Mucosa of descending colon (tissue), 3 donors: ENCODE data around the gene OSGIN1. TPM values are rescaled to one million over a fixed set of nuclear protein-coding genes. Genes with fewer than 3 reads are reported as not detected.

Source experiments
- ATAC-seq: fragments of 200-7000 bp; cut with Tn5 transposase; one replicate; pipeline ENCODE4 v1.9.1; 2020; ENCODE audit warnings: mild to moderate bottlenecking, moderate library complexity
- DNase-seq, 3 donors: peaks; one replicate each; pipeline ENCODE4 v3.0.0-alpha.2; 2020
- H3K36me3 ChIP-seq: fragments of 200-600 bp; one replicate; pipeline ENCODE4 v1.8.0; 2021; ENCODE audit warnings: low read depth, mild to moderate bottlenecking
- H3K4me1 ChIP-seq: fragments of 200-600 bp; one replicate; pipeline ENCODE4 v1.8.0; 2021; ENCODE audit warnings: low read depth, mild to moderate bottlenecking
- H3K4me3 ChIP-seq: fragments of 200-600 bp; one replicate; pipeline ENCODE4 v1.8.0; 2021; ENCODE audit warnings: mild to moderate bottlenecking
- H3K9me3 ChIP-seq: fragments of 200-600 bp; one replicate; pipeline ENCODE4 v1.8.0; 2021; ENCODE audit warnings: mild to moderate bottlenecking
- CTCF ChIP-seq: fragments of 200-600 bp; IDR thresholded peaks from one replicate; pipeline ENCODE4 v1.8.0; 2022; ENCODE audit warnings: antibody characterized with exemption, mild to moderate bottlenecking
- intact Hi-C, 2 donors: fragments of 100-400 bp; cut with DNase I in 1 of 2; cut with micrococcal nuclease in 1 of 2; formaldehyde crosslinking; loops; one replicate each; pipeline versions ENCODE4 v1.11.0 to v1.11.1; 2022; cut with DNase I, micrococcal nuclease
- total RNA-seq, 3 donors: library from RNA; stranded (reverse); fragmentation: NEBNext Ultra II Directional in 2 of 3; extraction: Animal tissue kit (Norgen Biotek cat#: 25700) in 2 of 3; gene quantifications; one replicate each; pipeline versions ENCODE4 v1.2.1 to v1.2.4, GENCODE V29; 2021 to 2023
- donor health status: DM: no; HTN: no; CAD: no; lungs with moderate emphysema.
- donor health status: DM: no; HTN: no; CAD: no.
- donor health status: DM: no; HTN: yes; CAD: no.

The OSGIN1 gene
- total RNA-seq, 3 donors from 2014 or later, result 11.6 to 15.9 (median 12.2) TPM

GRCh38 chr16:83952587-83952939, 477 bp upstream of the OSGIN1 start:
- no peaks in the 10 kb centered on the region for H3K9me3 ChIP-seq
- DNase-seq, result no peak
- no peaks in the 10 kb centered on the region for H3K36me3 ChIP-seq
- peaks cover 17% of the 10 kb centered on the region for H3K4me1 ChIP-seq
- ATAC-seq, result no peak
- no peak for TF ChIP-seq CTCF
- H3K4me3 ChIP-seq, result no peak overlapping the region
- intact Hi-C loops, result no loop called here

- peak; percentile 23 for TF ChIP-seq CTCF
- H3K9me3 ChIP-seq, result no peaks in the 10 kb centered on the region
- peaks cover 17% of the 10 kb centered on the region for H3K4me1 ChIP-seq
- peak overlapping the region; percentile 15 for H3K4me3 ChIP-seq
- ATAC-seq, result peak; percentile 64
- intact Hi-C loops, result no loop called here
- H3K36me3 ChIP-seq, result no peaks in the 10 kb centered on the region
- peak in 1 of 3 donors; percentile 65 for DNase-seq
These were observed 946 bp downstream of the OSGIN1 start for GRCh38 chr16:83953796-83954576.

- Histone ChIP-seq H3K4me1 (peaks cover 17% of the 10 kb centered on the region), H3K36me3 (no peaks in the 10 kb centered on the region), H3K4me3 (no peak overlapping the region), H3K9me3 (no peaks in the 10 kb centered on the region)
- intact Hi-C loops, result loop anchor here in 1 of 2 donors (5.0 kb wide), 1 partner anchor 113 kb away; no protein-coding TSS in a partner anchor
- ATAC-seq, result peak; percentile 57
- peak in 2 of 3 donors; percentile 59 to 68 for DNase-seq
- no peak for TF ChIP-seq CTCF
These were observed 1.6 kb downstream of the OSGIN1 start for GRCh38 chr16:83954577-83955016.

GRCh38 chr16:83955218-83956130, 2.4 kb downstream of the OSGIN1 start:
- no peak for ATAC-seq
- DNase-seq, result peak in 1 of 3 donors; percentile 30
- peaks cover 17% of the 10 kb centered on the region for H3K4me1 ChIP-seq
- H3K36me3 ChIP-seq, result no peaks in the 10 kb centered on the region
- no peak for TF ChIP-seq CTCF
- no peak overlapping the region for H3K4me3 ChIP-seq
- intact Hi-C loops, result loop anchor here in 1 of 2 donors (5.0 kb wide), 1 partner anchor 112 kb away; no protein-coding TSS in a partner anchor
- H3K9me3 ChIP-seq, result no peaks in the 10 kb centered on the region

GRCh38 chr16:83956336-83957289, 3.6 kb downstream of the OSGIN1 start:
- peaks cover 17% of the 10 kb centered on the region for H3K4me1 ChIP-seq
- ATAC-seq (peak; percentile 31), DNase-seq (peak; percentile 81 to 90 (median 88))
- no peaks in the 10 kb centered on the region for H3K9me3 ChIP-seq
- intact Hi-C loops, result loop anchor here in 1 of 2 donors (5.0 kb wide), 1 partner anchor 111 kb away; no protein-coding TSS in a partner anchor
- no peaks in the 10 kb centered on the region for H3K36me3 ChIP-seq
- no peak overlapping the region for H3K4me3 ChIP-seq
- TF ChIP-seq CTCF, result peak; percentile 57
